Lung (tissue), 12 donors: Measurements from ENCODE around the gene ITGAE. TPM values are rescaled to one million over a fixed set of nuclear protein-coding genes. Genes with fewer than 3 reads are reported as not detected.

Source experiments
- ATAC-seq: fragments of 200-7000 bp; cut with Tn5 transposase; one replicate; pipeline ENCODE4 v1.9.1; 2020; ENCODE audit warnings: moderate number of reproducible peaks; ENCODE audit not compliant: insufficient read depth, low FRiP score
- DNase-seq, 3 donors: peaks; one replicate each; pipeline ENCODE4 v3.0.0-alpha.2; 2013 to 2017
- H3K27ac ChIP-seq, 2 donors: one replicate each; pipeline ENCODE4 v1.5.1; 2013; ENCODE audit warnings: mild to moderate bottlenecking in 2 of 2, moderate library complexity in 2 of 2, control low read depth in 1 of 2, inconsistent platforms in 1 of 2, low read depth in 1 of 2, low read length in 1 of 2
- H3K27me3 ChIP-seq, 3 donors: one replicate each; pipeline ENCODE4 v1.5.1; 2013; ENCODE audit warnings: low read length in 2 of 3; ENCODE audit not compliant: control insufficient read depth in 3 of 3, insufficient read depth in 3 of 3
- H3K36me3 ChIP-seq, 4 donors: one replicate each; pipeline ENCODE4 v1.5.1; 2013; ENCODE audit warnings: low read length in 4 of 4, mild to moderate bottlenecking in 1 of 4, moderate library complexity in 1 of 4; ENCODE audit not compliant: control insufficient read depth in 4 of 4, insufficient read depth in 4 of 4
- H3K4me1 ChIP-seq, 5 donors: one replicate each; pipeline ENCODE4 v1.5.1; 2013; ENCODE audit warnings: low read length in 5 of 5, mild to moderate bottlenecking in 2 of 5, moderate library complexity in 1 of 5; ENCODE audit not compliant: control insufficient read depth in 5 of 5, insufficient read depth in 5 of 5
- H3K4me3 ChIP-seq: one replicate; pipeline ENCODE4 v1.5.1; 2013; ENCODE audit warnings: mild to moderate bottlenecking, control low read depth, moderate library complexity
- H3K9ac ChIP-seq, 2 donors: one replicate each; pipeline ENCODE4 v1.5.1; 2013; ENCODE audit warnings: low read length in 2 of 2, control low read depth in 1 of 2; ENCODE audit not compliant: insufficient read depth in 1 of 2
- H3K9me3 ChIP-seq, 4 donors: one replicate each; pipeline ENCODE4 v1.5.1; 2013; ENCODE audit warnings: low read length in 3 of 4, mild to moderate bottlenecking in 1 of 4, moderate library complexity in 1 of 4; ENCODE audit not compliant: control insufficient read depth in 4 of 4, insufficient read depth in 3 of 4
- WGBS, 2 donors: extraction: QIAGEN DNeasy Blood & Tissue Kit; methylation state at CpG; one replicate each; pipeline ENCODE4 v1.1.7; 2013; 5-methylcytosine and 5-hydroxymethylcytosine counted together
- polyA plus RNA-seq, 2 donors: library from polyadenylated mRNA; stranded (reverse); fragments of 200-250 nt; gene quantifications; one replicate each; pipeline ENCODE4 v1.2.1, GENCODE V29; 2013
- total RNA-seq, 2 donors: library from RNA; depleted of rRNA in 1 of 2; stranded (reverse); fragments of >200 nt in 1 of 2; gene quantifications; one replicate each; pipeline ENCODE4 v1.2.1, GENCODE V29; 2014 to 2021
- TF ChIP-seq, protein P1 (sequence below): IDR thresholded peaks from 2 replicates; pipeline ENCODE4 v1.5.1; 2012; ENCODE audit warnings: mild to moderate bottlenecking; ENCODE audit errors: control extremely low read depth, extremely low read depth
- donor health status: control.
- donor health status: control.
- donor health status: Bipolar disorder and iron deficiency.
- donor health status: healthy.
- donor health status: DM: yes; HTN: yes; CAD: no.

The ITGAE gene
- total and polyA plus RNA-seq, 4 donors: 16.8 to 37.3 (median 27.6) TPM

GRCh38 chr17:3768769-3769168 lies 32.2 kb downstream of the ITGAE start:
- TF ChIP-seq, protein P1, sequence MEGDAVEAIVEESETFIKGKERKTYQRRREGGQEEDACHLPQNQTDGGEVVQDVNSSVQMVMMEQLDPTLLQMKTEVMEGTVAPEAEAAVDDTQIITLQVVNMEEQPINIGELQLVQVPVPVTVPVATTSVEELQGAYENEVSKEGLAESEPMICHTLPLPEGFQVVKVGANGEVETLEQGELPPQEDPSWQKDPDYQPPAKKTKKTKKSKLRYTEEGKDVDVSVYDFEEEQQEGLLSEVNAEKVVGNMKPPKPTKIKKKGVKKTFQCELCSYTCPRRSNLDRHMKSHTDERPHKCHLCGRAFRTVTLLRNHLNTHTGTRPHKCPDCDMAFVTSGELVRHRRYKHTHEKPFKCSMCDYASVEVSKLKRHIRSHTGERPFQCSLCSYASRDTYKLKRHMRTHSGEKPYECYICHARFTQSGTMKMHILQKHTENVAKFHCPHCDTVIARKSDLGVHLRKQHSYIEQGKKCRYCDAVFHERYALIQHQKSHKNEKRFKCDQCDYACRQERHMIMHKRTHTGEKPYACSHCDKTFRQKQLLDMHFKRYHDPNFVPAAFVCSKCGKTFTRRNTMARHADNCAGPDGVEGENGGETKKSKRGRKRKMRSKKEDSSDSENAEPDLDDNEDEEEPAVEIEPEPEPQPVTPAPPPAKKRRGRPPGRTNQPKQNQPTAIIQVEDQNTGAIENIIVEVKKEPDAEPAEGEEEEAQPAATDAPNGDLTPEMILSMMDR: no peak
- no peak for ATAC-seq
- no peak overlapping the region for H3K4me3 ChIP-seq
- no peaks in the 10 kb centered on the region for H3K27me3 ChIP-seq
- H3K27ac ChIP-seq: no peak overlapping the region
- WGBS, 2 donors: 65 to 66% methylated on average over 6 to 8 of the region's 8 CpGs
- H3K4me1 ChIP-seq: no peaks in the 10 kb centered on the region
- no peaks in the 10 kb centered on the region for H3K36me3 ChIP-seq
- H3K9me3 ChIP-seq: peaks cover 0 to 8% (median 0%) of the 10 kb centered on the region in 4 donors
- H3K9ac ChIP-seq: no peak overlapping the region
- peak in 1 of 3 donors; percentile 9 for DNase-seq

DNA sequence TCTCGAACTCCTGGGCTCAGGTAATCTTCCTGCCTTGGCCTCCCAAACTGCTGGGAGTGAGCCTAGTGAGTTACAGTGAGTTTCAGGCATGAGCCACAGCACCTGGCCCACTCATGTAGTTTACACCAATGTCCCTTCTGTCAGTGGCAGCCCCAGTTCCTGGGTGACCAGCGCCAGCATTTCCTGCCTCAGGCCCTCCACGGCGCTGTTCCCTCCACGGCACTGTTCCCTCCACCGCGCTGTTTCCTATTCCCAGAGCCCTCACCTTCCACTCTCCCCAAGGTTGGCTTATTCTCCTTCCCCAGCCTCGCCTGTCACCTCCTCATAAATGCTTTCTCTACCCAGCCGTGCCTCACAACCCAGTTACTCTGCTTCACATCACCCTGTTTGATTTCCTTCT lies 32.6 kb downstream of the ITGAE start:
- Histone ChIP-seq H3K36me3 (no peaks in the 10 kb centered on the region), H3K9ac (no peak overlapping the region), H3K4me3 (no peak overlapping the region), H3K27me3 (no peaks in the 10 kb centered on the region), H3K4me1 (no peaks in the 10 kb centered on the region), H3K9me3 (peaks cover 0 to 8% (median 0%) of the 10 kb centered on the region in 4 donors), H3K27ac (no peak overlapping the region)
- WGBS, 2 donors: 86 to 88% methylated on average over 9 of the region's 9 CpGs
- ATAC-seq: no peak
- TF ChIP-seq, protein P1: no peak
- no peak for DNase-seq

- no peaks in the 10 kb centered on the region for H3K4me1 ChIP-seq
- TF ChIP-seq, protein P1: no peak
- WGBS, 2 donors: 80 to 81% methylated on average over 8 of the region's 8 CpGs
These were observed 34.2 kb downstream of the ITGAE start for GRCh38 chr17:3766779-3767178.

DNA sequence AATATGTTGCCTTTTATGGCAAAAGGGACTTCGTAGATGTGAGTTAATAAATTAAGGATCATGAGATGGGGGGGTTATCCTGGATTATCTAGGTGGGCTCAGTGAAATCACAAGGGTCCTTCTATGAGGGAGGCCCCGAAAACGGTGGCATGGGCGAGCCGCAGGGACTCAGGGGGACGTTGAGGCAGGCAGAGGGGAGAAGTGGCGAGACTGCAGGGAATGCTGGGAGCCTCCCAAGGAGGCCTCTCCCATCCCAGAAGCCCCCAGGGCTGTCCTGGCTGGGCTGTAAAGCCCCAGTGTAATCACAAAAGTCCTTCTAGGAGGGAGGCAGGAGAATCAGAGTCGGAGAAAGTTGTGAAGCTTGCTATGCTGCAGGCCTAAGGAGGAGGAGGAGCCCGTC lies 35.0 kb downstream of the ITGAE start:
- H3K4me1 ChIP-seq: no peaks in the 10 kb centered on the region
- H3K27ac ChIP-seq: no peak overlapping the region
- no peak overlapping the region for H3K4me3 ChIP-seq
- no peaks in the 10 kb centered on the region for H3K27me3 ChIP-seq
- no peak for DNase-seq
- WGBS, 2 donors: 87 to 89% methylated on average over 9 of the region's 9 CpGs
- peaks cover 0 to 8% (median 0%) of the 10 kb centered on the region in 4 donors for H3K9me3 ChIP-seq
- no peak overlapping the region for H3K9ac ChIP-seq
- ATAC-seq: no peak
- TF ChIP-seq, protein P1: no peak
- no peaks in the 10 kb centered on the region for H3K36me3 ChIP-seq

More at GRCh38 chr17:3766779-3767178, 34.2 kb downstream of the ITGAE start:
- H3K9ac ChIP-seq: no peak overlapping the region
- H3K9me3 ChIP-seq: peaks cover 0 to 8% (median 0%) of the 10 kb centered on the region in 4 donors
- no peak overlapping the region for H3K4me3 ChIP-seq
- ATAC-seq (no peak), DNase-seq (no peak)
- no peaks in the 10 kb centered on the region for H3K27me3 ChIP-seq
- H3K27ac ChIP-seq: no peak overlapping the region
- H3K36me3 ChIP-seq: no peaks in the 10 kb centered on the region
